ENCODE results near the gene NTSR1.

The NTSR1 gene

DNA sequence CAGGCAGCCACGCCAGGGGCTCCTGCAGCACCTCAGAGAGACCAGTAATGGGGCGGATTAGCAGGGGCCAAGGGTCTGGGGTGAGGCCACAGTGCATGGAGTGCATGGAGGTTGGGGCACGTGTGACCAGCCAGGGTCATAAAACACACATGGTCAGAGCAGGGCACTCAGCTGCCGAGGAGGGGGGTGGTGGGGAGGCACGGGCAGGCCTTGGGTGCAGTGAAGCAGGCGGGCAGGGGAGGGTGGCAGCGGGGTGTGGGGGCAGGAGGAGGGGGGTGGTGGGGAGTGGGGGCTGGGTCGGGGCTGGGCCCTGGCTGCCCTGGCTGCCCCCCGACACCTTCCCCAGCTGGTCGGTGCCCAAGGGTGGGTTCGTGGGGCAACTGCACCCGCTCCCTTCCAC is 23.7 kb upstream of the NTSR1 start:
- TF ChIP-seq, protein P1, sequence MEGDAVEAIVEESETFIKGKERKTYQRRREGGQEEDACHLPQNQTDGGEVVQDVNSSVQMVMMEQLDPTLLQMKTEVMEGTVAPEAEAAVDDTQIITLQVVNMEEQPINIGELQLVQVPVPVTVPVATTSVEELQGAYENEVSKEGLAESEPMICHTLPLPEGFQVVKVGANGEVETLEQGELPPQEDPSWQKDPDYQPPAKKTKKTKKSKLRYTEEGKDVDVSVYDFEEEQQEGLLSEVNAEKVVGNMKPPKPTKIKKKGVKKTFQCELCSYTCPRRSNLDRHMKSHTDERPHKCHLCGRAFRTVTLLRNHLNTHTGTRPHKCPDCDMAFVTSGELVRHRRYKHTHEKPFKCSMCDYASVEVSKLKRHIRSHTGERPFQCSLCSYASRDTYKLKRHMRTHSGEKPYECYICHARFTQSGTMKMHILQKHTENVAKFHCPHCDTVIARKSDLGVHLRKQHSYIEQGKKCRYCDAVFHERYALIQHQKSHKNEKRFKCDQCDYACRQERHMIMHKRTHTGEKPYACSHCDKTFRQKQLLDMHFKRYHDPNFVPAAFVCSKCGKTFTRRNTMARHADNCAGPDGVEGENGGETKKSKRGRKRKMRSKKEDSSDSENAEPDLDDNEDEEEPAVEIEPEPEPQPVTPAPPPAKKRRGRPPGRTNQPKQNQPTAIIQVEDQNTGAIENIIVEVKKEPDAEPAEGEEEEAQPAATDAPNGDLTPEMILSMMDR (IDR thresholded peaks at IDR 0.05; ENCODE audit: extremely low read depth, missing control alignments): no peak
- DNase-seq (ENCODE audit: low spot score): no peak

DNA sequence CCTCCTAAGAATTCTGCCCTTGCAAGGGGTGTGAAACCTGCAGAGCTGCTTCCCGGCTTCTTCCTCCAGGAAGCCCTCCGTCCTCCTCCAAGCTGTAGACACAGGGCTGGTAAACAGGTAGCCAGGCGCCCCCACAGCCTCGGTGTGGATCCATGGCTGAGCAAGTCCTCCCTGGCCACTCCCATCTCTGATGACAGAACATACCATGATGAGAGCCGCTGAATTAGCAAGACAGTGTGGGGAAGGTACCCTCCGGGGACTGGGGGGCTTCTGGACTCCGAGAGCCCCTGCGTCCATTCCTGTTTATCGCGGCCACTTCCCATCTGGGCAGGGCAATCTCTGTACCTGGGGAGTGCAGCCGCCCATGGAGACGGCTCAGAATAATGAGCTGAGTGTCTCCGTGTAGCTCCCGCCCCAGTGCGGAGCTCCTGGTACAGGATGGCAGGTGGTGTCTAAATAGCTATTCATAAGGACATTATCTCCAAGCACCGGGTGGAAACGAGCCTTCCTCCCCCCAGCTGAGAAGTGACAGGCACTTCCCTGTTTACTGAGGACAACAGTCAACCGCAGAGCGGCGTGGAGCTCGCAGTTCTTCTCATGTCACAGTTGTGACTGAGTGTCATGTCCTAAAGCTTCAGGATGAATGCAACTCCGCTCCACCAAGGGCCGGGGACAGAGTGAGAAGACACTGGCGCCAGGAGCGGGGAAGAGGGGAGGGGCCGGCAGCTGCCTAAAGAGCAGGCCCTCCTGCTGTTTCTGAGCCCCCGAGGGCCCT is 22.7 kb upstream of the NTSR1 start:
- DNase-seq (ENCODE audit: low spot score): no peak
- TF ChIP-seq, protein P1 (IDR thresholded peaks at IDR 0.05; ENCODE audit: extremely low read depth, missing control alignments): no peak

DNA sequence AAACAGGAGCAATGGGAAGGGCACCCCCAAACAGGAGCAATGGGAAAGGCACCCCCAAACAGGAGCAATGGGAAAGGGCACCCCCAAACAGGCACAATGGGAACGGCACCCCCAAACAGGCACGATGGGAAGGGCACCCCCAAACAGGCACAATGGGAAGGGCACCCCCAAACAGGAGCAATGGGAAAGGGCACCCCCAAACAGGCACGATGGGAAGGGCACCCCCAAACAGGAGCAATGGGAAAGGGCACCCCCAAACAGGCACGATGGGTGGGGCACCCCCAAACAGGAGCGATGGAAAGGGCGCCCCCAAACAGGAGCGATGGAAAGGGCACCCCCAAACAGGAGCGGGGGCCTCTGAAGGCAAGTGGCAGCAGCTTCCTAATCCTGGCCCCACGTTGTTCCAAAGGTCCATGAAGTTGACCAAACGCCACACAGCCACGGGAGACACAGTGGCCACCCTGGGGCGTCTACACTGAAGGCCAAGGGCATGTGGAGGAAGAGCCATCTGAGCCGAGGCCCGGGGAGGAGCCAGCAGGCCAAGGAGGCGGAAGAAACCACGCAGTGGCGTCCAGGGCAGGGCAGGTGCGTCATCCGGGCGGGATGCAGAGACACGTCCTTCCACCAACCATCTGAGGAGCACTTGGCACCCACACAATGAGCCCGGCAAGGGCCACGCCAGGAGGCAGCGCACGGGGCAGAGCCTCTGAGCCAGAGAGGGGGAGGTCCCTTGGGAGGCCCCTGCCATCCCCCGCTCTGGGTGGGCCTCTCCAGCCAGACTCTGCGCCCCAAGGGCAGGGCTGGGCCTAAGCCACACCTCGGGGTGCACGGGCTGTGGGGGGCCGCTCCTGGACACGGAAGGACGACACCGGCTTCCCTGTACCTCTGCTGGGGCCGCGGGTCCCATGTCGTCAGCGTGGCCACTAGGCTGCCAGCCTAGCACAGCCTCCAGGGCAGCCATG is 21.5 kb upstream of the NTSR1 start:
- no peak for DNase-seq (ENCODE audit: low spot score)
- TF ChIP-seq, protein P1 (IDR thresholded peaks at IDR 0.05; ENCODE audit: extremely low read depth, missing control alignments): no peak

DNA sequence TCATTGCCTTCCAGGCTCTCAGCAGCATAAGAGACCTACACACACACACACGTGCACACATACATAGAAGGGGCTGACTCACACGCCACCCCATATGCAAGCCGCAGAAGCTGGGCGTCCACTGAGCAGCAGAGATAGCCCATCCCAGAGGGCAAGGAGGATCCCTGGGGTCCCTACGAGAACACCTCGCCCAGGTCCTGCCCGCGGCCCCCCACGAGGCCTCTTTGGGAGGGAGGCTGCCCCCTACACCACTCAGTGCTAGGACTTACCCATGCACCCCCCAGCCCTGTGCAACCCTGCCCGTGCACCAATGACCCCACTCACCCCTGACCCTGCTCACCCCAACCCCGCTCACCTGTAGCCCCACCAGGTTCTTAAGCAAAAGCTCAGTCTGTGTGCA is 20.6 kb upstream of the NTSR1 start:
- TF ChIP-seq, protein P1 (IDR thresholded peaks at IDR 0.05; ENCODE audit: extremely low read depth, missing control alignments): no peak
- no peak for DNase-seq (ENCODE audit: low spot score)

DNA sequence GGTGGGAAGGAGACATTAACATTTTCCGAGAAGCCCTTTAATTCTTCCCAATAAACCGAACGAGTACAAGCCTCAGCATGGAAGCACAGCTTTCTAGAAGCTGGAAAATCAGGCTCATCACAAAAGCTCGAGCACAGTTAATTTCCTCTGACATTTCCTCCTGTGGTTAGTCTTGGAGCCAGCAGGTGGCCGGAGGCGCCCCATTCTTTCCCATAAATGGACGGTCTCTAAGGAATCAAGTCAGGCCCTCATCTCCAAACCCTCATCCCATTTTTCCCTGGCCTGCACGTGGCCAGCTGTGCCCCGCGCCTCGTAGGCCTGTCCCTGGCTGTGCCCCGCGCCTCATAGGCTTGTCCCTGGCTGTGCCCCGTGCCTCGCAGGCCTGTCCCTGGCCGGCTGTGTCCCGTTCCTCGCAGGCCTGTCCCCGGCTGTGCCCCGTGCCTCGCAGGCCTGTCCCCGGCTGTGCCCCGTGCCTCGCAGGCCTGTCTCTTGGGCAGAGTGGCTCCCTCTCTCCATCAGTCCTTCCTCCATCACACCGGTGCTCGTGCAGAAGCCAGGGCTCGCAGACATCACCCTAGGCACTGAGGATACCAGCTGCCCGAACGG is 19.7 kb upstream of the NTSR1 start:
- DNase-seq (ENCODE audit: low spot score): no peak
- TF ChIP-seq, protein P1 (IDR thresholded peaks at IDR 0.05; ENCODE audit: extremely low read depth, missing control alignments): no peak

DNA sequence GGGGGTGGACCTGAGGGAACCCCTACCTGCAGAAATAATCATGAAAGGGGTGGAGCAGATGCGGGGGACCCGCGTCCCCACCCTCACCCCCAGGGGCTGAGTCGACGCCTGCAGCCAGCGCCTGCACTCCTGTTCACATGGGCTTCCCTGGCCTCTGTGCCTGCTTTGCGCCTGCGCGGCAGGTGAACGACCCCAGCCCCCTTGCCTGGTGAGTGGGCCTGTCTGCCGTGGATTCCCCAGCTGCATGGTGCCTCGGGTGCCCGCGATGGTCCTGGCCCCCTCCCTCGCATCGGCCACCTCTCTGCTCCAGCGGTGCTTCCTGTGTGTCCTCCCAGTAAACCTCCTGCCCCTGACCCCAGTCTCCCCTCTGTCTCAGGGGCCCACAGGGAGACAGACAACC is 18.8 kb upstream of the NTSR1 start:
- TF ChIP-seq, protein P1 (IDR thresholded peaks at IDR 0.05; ENCODE audit: extremely low read depth, missing control alignments): no peak

More for the DNA sequence above, 18.8 kb upstream of the NTSR1 start:
- no peak for DNase-seq (ENCODE audit: low spot score)

All from GM20000 (cell line).